Measurements from ENCODE around the gene KRT1.

Gene KRT1

GRCh38 chr12:52698651-52699340 is 18.6 kb upstream of the KRT1 start:
- DNase-seq = no peak

GRCh38 chr12:52697058-52697582 is 16.9 kb upstream of the KRT1 start:
- no peak for DNase-seq

GRCh38 chr12:52696588-52696987 is 16.4 kb upstream of the KRT1 start:
- no peak for DNase-seq

- DNase-seq = no peak
Measured at GRCh38 chr12:52695039-52695438, 14.8 kb upstream of the KRT1 start.

- DNase-seq = no peak
Measured at GRCh38 chr12:52694151-52694550, 13.9 kb upstream of the KRT1 start.

GRCh38 chr12:52693261-52693660 is 13.1 kb upstream of the KRT1 start:
- DNase-seq = no peak

GRCh38 chr12:52692254-52692653 is 12.0 kb upstream of the KRT1 start:
- DNase-seq = no peak

GRCh38 chr12:52691841-52692150 is 11.6 kb upstream of the KRT1 start:
- DNase-seq = no peak

GRCh38 chr12:52691076-52691840 is 11.1 kb upstream of the KRT1 start:
- DNase-seq = peak; percentile 37

GRCh38 chr12:52690351-52691075 is 10.3 kb upstream of the KRT1 start:
- DNase-seq = no peak

GRCh38 chr12:52689936-52690335 is 9.7 kb upstream of the KRT1 start:
- DNase-seq = no peak

- no peak for DNase-seq
Measured at GRCh38 chr12:52689239-52689638, 9.0 kb upstream of the KRT1 start.

GRCh38 chr12:52688481-52688880 is 8.3 kb upstream of the KRT1 start:
- no peak for DNase-seq

GRCh38 chr12:52687497-52688385 is 7.5 kb upstream of the KRT1 start:
- no peak for DNase-seq

- DNase-seq = no peak
Measured at GRCh38 chr12:52686756-52687487, 6.7 kb upstream of the KRT1 start.

- no peak for DNase-seq
Measured at GRCh38 chr12:52686063-52686462, 5.9 kb upstream of the KRT1 start.

GRCh38 chr12:52685406-52685890 is 5.2 kb upstream of the KRT1 start:
- DNase-seq = no peak

- DNase-seq = no peak
Measured at GRCh38 chr12:52684431-52684830, 4.2 kb upstream of the KRT1 start.

- no peak for DNase-seq
Measured at GRCh38 chr12:52683575-52684300, 3.5 kb upstream of the KRT1 start.

- DNase-seq = no peak
Measured at GRCh38 chr12:52682938-52683574, 2.8 kb upstream of the KRT1 start.

- no peak for DNase-seq
Measured at GRCh38 chr12:52682381-52682660, 2.1 kb upstream of the KRT1 start.

Data from NCI-H1092 treated with DMSO at 0.1 percent for 48 hours (cell line).